SU-DHL-6 (cell line): ENCODE data around the gene OR5H6.

Experiments
- H2AFZ ChIP-seq: fragments of 200-600 bp; sonication (generic); 2 replicates; pipeline ENCODE4 v1.6.1; 2014; ENCODE audit warnings: low read depth, mild to moderate bottlenecking, moderate library complexity, mixed read lengths, antibody characterized with exemption, low read length; ENCODE audit not compliant: severe bottlenecking
- H3F3A ChIP-seq: fragments of 200-600 bp; shearing (Covaris generic); 2 replicates; pipeline ENCODE4 v1.6.0; 2016; ENCODE audit warnings: antibody characterized with exemption, mild to moderate bottlenecking; ENCODE audit not compliant: insufficient read depth
- H3K27ac ChIP-seq: fragments of 200-600 bp; sonication (generic); 2 replicates; pipeline ENCODE4 v1.5.1; 2016; ENCODE audit warnings: low read depth, mild to moderate bottlenecking, low read length, moderate library complexity, mixed read lengths
- H3K27me3 ChIP-seq: fragments of 200-600 bp; sonication (generic), shearing (Covaris generic); 2 replicates; pipeline ENCODE4 v1.6.0; 2014; ENCODE audit warnings: mild to moderate bottlenecking, low read length
- H3K36me3 ChIP-seq: fragments of 200-600 bp; sonication (generic); 2 replicates; pipeline ENCODE4 v1.6.1; 2014; ENCODE audit warnings: mild to moderate bottlenecking, low read length, mixed read lengths
- H3K4me2 ChIP-seq: fragments of 300-600, 200-600 bp; shearing (Covaris generic), sonication (generic); 2 replicates; pipeline ENCODE4 v1.6.0; 2014; ENCODE audit warnings: low read length, low read depth, mild to moderate bottlenecking; ENCODE audit not compliant: poor library complexity, severe bottlenecking
- H3K4me3 ChIP-seq: fragments of 200-600 bp; sonication (generic); 2 replicates; pipeline ENCODE4 v1.5.1; 2014; ENCODE audit warnings: antibody characterized with exemption, low read length, mild to moderate bottlenecking, mixed read lengths; ENCODE audit not compliant: insufficient read depth, poor library complexity, severe bottlenecking
- H3K79me2 ChIP-seq: fragments of 200-600 bp; sonication (generic); 2 replicates; pipeline ENCODE4 v1.6.1; 2014; ENCODE audit warnings: mild to moderate bottlenecking, low read length, moderate library complexity; ENCODE audit not compliant: insufficient read depth
- H3K9ac ChIP-seq: fragments of 200-600 bp; sonication (generic); 2 replicates; pipeline ENCODE4 v1.7.0; 2014; ENCODE audit warnings: mild to moderate bottlenecking, low read length
- H3K9me2 ChIP-seq: fragments of 200-600 bp; sonication (generic); replicated peaks from 2 replicates; pipeline ENCODE4 v1.6.1; 2014; ENCODE audit warnings: low read length; ENCODE audit not compliant: insufficient read depth
- H3K9me3 ChIP-seq: fragments of 200-600 bp; sonication (generic); 2 replicates; pipeline ENCODE4 v1.6.1; 2014; ENCODE audit warnings: low read length, mixed read lengths; ENCODE audit not compliant: insufficient read depth
- H4K20me1 ChIP-seq: fragments of 200-600 bp; sonication (generic); 2 replicates; pipeline ENCODE4 v1.6.1; 2014; ENCODE audit warnings: low read depth, mild to moderate bottlenecking, antibody characterized with exemption, low read length, moderate library complexity, mixed read lengths
- EZH2phosphoT487 ChIP-seq: fragments of 200-600 bp; sonication (generic), shearing (Covaris generic); conservative IDR thresholded peaks from 2 replicates; pipeline ENCODE4 v1.6.1; 2018; ENCODE audit warnings: mild to moderate bottlenecking, antibody characterized with exemption, low read length, moderate library complexity, mixed read lengths
- TF ChIP-seq, protein P1 (sequence below): fragments of 200-600 bp; sonication (generic); IDR thresholded peaks from one replicate; pipeline ENCODE4 v1.5.1; 2017; ENCODE audit warnings: antibody characterized with exemption, mild to moderate bottlenecking, low read length, moderate library complexity; ENCODE audit not compliant: insufficient read depth, poor library complexity, severe bottlenecking

Gene OR5H6

DNA sequence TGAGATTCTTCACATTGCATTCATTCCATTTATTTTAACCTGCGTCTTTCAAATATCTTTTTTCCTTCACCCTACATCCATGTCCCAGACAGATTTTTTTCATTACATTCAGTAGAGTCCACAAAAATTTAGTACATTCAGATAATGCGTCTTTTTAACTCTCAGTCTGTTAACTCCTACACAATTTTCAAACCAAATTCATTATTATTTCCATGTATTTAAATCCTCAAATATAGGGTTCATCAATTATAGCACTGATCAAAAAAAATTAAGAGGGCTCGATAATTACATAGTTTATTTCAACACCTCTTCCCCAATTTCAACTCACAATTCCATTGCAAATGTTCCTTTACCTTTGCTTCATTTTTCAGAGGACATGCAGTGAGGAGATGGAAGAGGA, at the start of gene OR5H6:
OR5H6 (plus strand) TSS at position 301 of the 400 bp plus-strand sequence; CDS start at position 390, 89 bp downstream.
- TF ChIP-seq EZH2phosphoT487 = no peak
- TF ChIP-seq, protein P1, sequence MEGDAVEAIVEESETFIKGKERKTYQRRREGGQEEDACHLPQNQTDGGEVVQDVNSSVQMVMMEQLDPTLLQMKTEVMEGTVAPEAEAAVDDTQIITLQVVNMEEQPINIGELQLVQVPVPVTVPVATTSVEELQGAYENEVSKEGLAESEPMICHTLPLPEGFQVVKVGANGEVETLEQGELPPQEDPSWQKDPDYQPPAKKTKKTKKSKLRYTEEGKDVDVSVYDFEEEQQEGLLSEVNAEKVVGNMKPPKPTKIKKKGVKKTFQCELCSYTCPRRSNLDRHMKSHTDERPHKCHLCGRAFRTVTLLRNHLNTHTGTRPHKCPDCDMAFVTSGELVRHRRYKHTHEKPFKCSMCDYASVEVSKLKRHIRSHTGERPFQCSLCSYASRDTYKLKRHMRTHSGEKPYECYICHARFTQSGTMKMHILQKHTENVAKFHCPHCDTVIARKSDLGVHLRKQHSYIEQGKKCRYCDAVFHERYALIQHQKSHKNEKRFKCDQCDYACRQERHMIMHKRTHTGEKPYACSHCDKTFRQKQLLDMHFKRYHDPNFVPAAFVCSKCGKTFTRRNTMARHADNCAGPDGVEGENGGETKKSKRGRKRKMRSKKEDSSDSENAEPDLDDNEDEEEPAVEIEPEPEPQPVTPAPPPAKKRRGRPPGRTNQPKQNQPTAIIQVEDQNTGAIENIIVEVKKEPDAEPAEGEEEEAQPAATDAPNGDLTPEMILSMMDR = no peak
- Histone ChIP-seq H3K9ac (no peak within 1 kb of the TSS), H3K4me2 (no peak within 1 kb of the TSS), H4K20me1 (no peaks in the 10 kb centered on the region), H3K4me3 (no peak within 1 kb of the TSS), H3K36me3 (no peaks in the 10 kb centered on the region), H3K79me2 (no peaks in the 10 kb centered on the region), H3F3A (no peaks in the 10 kb centered on the region), H3K9me3 (no peaks in the 10 kb centered on the region), H3K27ac (no peak within 1 kb of the TSS), H3K9me2 (no peaks in the 10 kb centered on the region), H2AFZ (no peak within 1 kb of the TSS), H3K27me3 (no peaks in the 10 kb centered on the region)

DNA sequence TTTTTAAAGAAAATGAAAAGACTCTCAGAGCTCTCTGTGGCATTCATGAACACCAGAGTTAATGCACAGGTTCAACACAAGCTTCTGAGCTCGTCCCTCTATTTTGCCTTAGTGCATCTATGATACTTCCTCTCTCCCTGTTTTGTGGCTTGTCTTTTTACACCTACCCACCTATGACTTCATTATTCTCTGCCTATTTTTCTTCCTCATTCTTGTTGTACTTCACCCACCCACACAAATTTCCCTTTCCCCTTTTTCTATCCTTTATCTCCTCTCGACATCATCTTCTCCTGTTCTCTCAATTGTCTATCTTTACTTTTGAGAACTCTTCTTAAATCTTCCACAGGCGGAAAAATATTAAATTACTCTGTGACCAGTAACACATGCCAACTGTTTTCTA, 49.0 kb upstream of the OR5H6 start:
- Histone ChIP-seq H3K9me3 (no peaks in the 10 kb centered on the region), H3K4me3 (no peak overlapping the region), H3K4me2 (no peak overlapping the region), H4K20me1 (no peaks in the 10 kb centered on the region), H3K9ac (no peak overlapping the region), H2AFZ (no peak overlapping the region), H3K27me3 (no peaks in the 10 kb centered on the region), H3K36me3 (no peaks in the 10 kb centered on the region), H3K27ac (no peak overlapping the region), H3K79me2 (no peaks in the 10 kb centered on the region), H3K9me2 (no peaks in the 10 kb centered on the region), H3F3A (no peaks in the 10 kb centered on the region)
- TF ChIP-seq EZH2phosphoT487 = no peak

DNA sequence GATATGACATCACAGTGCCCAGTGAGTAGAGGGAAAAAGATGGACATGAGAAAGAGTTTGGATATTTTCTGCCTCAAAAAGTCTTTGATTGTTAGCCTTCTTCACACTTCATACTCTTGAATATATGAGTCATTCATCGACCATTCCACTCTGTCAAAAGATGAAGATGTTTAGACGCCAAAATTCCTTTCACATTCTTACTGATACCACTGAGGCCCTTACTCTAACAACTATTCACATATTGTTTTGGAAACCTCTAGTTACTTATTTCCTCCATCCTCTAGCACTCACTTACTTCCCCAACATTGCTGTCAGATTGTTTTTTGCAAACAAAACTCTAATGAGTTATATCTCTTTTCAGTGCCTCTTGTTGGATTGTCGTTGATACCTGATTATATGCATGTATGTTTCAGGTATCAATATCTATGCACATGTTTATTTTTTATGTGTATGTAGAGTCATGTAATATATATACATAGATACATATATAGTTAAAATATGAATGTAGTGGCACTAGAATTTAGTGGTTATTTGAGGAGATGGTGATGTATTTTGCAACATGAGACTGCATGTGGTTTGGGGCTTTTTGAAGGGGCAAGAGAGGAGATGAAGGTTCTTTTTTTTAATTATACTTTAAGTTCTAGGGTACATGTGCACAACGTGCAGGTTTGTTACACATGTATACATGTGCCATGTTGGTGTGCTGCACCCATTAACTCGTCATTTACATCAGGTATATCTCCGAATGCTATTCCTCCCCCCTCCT, 40.0 kb upstream of the OR5H6 start:
- Histone ChIP-seq H3K36me3 (no peaks in the 10 kb centered on the region), H3K27me3 (no peaks in the 10 kb centered on the region)

DNA sequence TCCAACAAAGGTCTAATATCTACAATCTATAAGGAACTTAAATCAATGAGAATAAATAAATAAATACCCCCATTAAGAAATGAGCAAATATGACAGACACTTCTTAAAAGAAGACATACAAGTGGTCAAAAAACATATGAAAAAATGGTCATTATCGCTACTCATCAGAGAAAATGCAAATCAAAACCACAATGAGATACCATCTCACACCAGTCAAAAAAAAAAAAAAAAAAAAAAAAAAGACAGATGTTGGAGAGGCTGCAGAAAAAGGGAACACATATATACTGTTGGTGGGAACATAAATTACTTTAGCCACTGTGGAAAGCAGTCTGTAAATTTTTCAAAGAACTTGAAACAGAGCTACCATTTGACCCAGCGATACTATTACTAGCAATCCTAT, 31.6 kb upstream of the OR5H6 start:
- no peaks in the 10 kb centered on the region for H3F3A ChIP-seq
- no peak overlapping the region for H2AFZ ChIP-seq
- no peaks in the 10 kb centered on the region for H3K9me3 ChIP-seq
- no peak overlapping the region for H3K4me2 ChIP-seq
- H3K4me3 ChIP-seq = no peak overlapping the region
- H3K27ac ChIP-seq = no peak overlapping the region
- H4K20me1 ChIP-seq = no peaks in the 10 kb centered on the region
- no peak overlapping the region for H3K9ac ChIP-seq
- no peaks in the 10 kb centered on the region for H3K36me3 ChIP-seq
- no peaks in the 10 kb centered on the region for H3K27me3 ChIP-seq
- no peaks in the 10 kb centered on the region for H3K9me2 ChIP-seq
- no peak for TF ChIP-seq EZH2phosphoT487
- TF ChIP-seq, protein P1 = no peak
- no peaks in the 10 kb centered on the region for H3K79me2 ChIP-seq

More for the DNA sequence above, 40.0 kb upstream of the OR5H6 start:
- Histone ChIP-seq H3K9me3 (no peaks in the 10 kb centered on the region), H3K9me2 (no peaks in the 10 kb centered on the region), H3K4me2 (no peak overlapping the region), H4K20me1 (no peaks in the 10 kb centered on the region), H3K4me3 (no peak overlapping the region), H3K79me2 (no peaks in the 10 kb centered on the region), H3K27ac (no peak overlapping the region), H2AFZ (no peak overlapping the region), H3K9ac (no peak overlapping the region), H3F3A (no peaks in the 10 kb centered on the region)
- no peak for TF ChIP-seq EZH2phosphoT487
- TF ChIP-seq, protein P1 = no peak
